T-helper 1 cell treated with Interleukin-12 subunit alpha and Interleukin-12 subunit beta and Interleukin-4 antibody, amounts not matched to agents 30 ng/mL and 1 ng/mL, for 36 hours (primary cell): Measurements from ENCODE around the gene NEFH. TPM values are rescaled to one million over a fixed set of nuclear protein-coding genes. Genes with fewer than 3 reads are reported as not detected.

Experiments
- intact Hi-C: fragments of 100-400 bp; cut with micrococcal nuclease; formaldehyde crosslinking; loops from one replicate; pipeline ENCODE4 v1.15.1; 2024
- total RNA-seq: library from RNA; stranded (reverse); gene quantifications from 2 replicates; pipeline ENCODE4 v1.2.3, GENCODE V29; 2022

Gene NEFH
- total RNA-seq, 1 donor from 2014 or later = 3.2 TPM

DNA sequence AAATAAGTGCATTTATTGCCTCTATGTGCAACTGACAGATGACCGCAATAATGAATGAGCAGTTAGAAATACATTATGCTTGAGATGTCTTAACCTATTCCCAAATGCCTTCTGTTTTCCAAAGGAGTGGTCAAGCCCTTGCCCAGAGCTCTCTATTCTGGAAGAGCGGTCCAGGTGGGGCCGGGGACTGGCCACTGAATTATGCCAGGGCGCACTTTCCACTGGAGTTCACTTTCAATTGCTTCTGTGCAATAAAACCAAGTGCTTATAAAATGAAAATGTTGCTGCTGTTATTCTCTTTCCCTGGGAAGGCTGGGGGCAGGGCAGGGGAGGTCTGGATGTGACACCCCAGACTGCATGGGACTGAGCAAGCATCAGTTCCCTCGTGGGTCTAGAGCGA, 11.0 kb downstream of the NEFH start:
- intact Hi-C loops = no loop called here

DNA sequence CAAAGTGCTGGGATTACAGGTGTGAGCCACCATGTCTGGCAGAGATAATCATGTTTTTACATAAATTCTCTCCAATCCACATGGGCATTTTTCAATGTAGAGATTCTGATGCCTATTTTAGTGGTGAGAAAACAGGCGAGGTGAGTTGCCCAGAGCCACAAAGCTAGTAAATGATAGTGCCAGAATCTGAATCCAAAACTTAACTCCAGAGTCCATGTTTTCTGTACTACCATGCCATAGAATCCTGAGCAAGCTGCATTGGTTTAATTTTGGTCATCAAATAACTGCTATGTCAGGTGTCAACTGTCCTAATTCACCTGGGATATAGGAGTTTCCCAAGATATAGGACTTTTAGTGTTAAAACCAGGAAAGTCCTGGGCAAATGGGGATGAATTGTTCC, 13.6 kb downstream of the NEFH start:
- intact Hi-C loops = no loop called here

GRCh38 chr22:29499852-29500251, 19.8 kb downstream of the NEFH start:
- intact Hi-C loops = no loop called here

- intact Hi-C loops = no loop called here
Observed at GRCh38 chr22:29503811-29504372, 23.9 kb downstream of the NEFH start.

GRCh38 chr22:29509298-29509697, 29.3 kb downstream of the NEFH start:
- intact Hi-C loops = no loop called here

DNA sequence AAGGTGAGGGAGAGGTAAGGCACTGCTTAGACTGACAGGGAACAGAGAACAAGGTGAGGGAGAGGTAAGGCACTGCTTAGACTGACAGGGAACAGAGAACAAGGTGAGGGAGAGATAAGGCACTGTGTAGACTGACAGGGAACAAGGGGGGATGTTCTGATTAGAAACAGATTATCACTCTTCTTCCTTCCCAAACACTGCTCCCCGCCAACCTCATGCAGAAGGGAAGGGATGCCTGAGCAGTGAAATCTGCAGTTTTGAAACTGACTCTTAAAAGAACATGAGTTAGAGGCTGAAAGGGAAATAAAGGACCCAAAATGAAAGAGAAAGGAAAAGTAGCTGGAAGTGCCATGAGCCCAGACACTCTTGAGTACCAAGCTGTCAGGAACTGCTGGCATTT, 29.8 kb downstream of the NEFH start:
- intact Hi-C loops = no loop called here

- intact Hi-C loops = no loop called here
Observed at GRCh38 chr22:29510542-29510941, 30.5 kb downstream of the NEFH start.

- intact Hi-C loops = no loop called here
Observed at GRCh38 chr22:29511126-29511862, 31.3 kb downstream of the NEFH start.

DNA sequence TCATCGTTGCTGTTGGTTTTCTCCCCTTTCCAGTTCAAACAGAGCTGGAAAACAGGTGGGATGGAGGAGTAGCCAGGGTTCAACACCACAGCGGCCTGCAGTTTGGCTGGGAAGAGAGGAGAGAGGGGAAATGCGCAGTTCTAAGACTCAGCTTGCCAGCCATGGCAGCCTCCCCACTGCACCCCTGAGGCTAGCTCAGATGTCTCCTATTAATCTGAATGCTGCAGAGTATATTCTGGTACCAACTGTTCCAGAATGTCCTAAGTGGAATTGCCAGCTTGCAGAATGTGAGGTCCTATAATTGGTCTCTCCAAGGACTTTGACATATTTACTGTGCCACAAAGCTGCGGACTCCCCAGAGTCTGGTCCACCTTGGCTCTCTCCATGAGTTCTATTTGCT, 32.0 kb downstream of the NEFH start:
- intact Hi-C loops = no loop called here

DNA sequence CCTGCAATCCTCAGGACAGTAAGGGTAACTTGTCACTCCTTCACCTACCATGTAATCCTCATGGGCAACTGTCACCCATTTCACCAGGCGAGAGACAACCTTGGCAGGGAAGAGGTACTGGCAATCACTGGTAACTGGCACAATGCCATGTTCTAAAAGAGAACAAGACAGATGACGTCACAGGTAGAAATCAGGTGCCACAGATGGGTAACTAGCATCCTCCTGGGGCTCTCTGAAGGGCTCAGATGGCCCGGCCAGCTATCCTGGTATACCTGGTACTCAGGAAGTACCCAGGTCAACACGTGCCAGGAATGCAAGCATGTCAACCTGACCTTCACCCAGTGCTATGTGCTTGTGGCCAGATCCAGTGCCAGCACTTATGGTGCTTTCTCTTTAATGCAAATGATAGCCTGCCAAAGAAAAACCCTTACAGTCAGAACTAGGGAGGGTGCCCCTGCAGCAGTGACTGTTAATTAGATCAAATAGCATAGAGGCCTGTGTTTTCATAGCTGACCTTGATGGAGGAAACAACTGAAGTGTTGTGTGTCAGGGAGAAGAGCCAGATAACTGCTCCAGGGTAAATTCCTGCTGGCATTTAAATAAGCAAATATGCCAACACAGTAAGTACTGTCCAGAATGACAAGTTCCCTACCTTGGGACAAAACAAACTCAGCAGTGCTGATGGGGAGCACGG, 37.3 kb downstream of the NEFH start:
- intact Hi-C loops = no loop called here

GRCh38 chr22:29518427-29518826, 38.4 kb downstream of the NEFH start:
- intact Hi-C loops = no loop called here

DNA sequence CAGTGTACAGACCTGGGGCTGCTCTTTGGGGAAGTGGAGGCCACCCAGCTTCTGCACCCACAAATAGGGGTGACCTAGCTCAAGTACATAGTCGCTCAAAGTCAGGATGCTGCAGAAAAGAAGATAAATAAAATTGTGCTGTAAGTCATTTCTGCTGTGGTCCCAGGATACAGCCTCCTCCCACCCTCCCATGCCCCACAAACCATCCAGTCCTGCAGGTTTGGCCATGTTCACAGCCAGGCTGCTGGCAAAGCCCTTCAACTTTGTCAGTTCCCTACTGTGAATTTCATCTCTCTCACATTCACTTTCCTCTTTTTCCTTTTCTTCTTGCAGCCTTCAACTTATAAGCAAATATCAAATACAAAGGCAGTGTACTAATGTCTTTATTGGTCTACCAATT, 40.0 kb downstream of the NEFH start:
- intact Hi-C loops = no loop called here

- intact Hi-C loops = no loop called here
Observed at GRCh38 chr22:29520851-29521250, 40.8 kb downstream of the NEFH start.

GRCh38 chr22:29521526-29521925, 41.5 kb downstream of the NEFH start:
- intact Hi-C loops = no loop called here

- intact Hi-C loops = loop anchor here (1.0 kb wide), 2 partner anchors 53 to 128 kb away; no protein-coding TSS in a partner anchor
Observed at GRCh38 chr22:29523761-29524160, 43.7 kb downstream of the NEFH start.

- intact Hi-C loops = loop anchor here (1.0 kb wide), 2 partner anchors 54 to 129 kb away; no protein-coding TSS in a partner anchor
Observed at GRCh38 chr22:29524442-29525191, 44.6 kb downstream of the NEFH start.

DNA sequence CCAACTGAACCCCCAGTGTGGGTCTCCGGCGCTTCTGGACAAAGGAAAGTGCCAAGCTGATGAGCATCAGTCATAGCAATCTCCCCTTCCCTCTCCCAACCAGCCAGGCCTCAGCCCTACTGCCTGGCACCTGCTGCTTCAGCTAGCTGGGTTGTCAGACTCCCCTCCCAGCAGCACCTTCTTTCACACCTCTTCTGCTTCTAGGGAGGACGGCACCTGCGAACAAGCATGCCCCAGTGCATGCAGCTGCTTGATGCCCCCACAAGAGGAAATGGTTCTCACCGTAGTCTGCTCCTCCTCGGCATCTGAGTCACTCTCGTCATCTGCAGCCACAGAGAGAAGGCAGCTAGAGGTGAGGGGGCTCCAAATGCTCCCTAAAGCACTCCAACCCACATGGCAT, 48.1 kb downstream of the NEFH start:
- intact Hi-C loops = no loop called here

DNA sequence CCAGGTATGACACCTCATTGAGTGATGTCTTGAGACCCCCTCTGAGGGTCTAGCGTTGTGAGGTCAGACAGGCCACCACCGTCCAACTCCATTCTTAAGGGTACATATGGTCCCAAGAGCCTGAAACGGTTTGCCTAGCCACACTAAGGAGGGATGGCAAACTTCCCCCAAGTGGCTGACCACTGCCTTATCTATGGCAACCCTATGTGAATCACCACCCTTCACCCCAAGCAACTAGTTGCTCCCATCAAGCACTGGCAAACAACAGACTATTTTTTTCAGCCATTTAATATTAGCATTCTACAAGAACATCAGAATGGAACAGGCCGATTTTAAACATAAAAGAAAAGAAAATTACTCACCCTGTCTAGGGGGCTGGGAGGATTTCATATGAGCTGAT, 50.7 kb downstream of the NEFH start:
- intact Hi-C loops = no loop called here

- intact Hi-C loops = no loop called here
Observed at GRCh38 chr22:29531419-29531818, 51.4 kb downstream of the NEFH start.

DNA sequence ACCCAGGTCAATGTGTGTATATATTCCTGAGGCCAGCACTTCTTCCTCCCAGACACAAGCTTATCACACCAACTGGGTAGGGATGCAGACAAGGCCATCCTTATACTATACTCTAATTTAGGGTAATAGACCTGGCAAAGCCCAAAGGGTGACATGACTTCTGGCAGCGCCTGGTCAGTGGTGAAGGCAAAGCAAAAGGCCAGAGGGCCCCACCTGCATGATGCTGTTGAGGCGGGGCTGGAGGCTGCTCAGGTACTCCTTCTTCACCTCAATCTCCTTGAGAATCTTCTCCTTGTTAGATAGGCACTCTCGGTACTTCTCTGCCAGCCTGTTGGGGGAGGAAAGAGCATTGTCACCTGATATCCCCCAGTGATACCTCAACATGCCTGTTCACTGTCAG, 56.4 kb downstream of the NEFH start:
- intact Hi-C loops = no loop called here

- intact Hi-C loops = no loop called here
Observed at GRCh38 chr22:29539105-29539504, 59.1 kb downstream of the NEFH start.
